Endothelial cell (in vitro differentiated cells): ENCODE measurements around the gene LRRC61. TPM values are rescaled to one million over a fixed set of nuclear protein-coding genes. Genes with fewer than 3 reads are reported as not detected.

Source experiments
- DNase-seq: peaks from one replicate; pipeline ENCODE4 v3.0.0; 2021; ENCODE audit warnings: low spot score
- H3K27ac Mint-ChIP-seq: one replicate; pipeline ENCODE4 v1.8.0; 2021; ENCODE audit warnings: mixed read lengths, inconsistent platforms; ENCODE audit not compliant: unreplicated experiment
- H3K27me3 Mint-ChIP-seq: one replicate; pipeline ENCODE4 v1.8.0; 2021; ENCODE audit warnings: mild to moderate bottlenecking, moderate library complexity, mixed read lengths, inconsistent platforms; ENCODE audit not compliant: unreplicated experiment
- H3K36me3 Mint-ChIP-seq: one replicate; pipeline ENCODE4 v1.8.0; 2021; ENCODE audit warnings: mild to moderate bottlenecking, low read depth, mixed read lengths, inconsistent platforms; ENCODE audit not compliant: unreplicated experiment
- H3K4me1 Mint-ChIP-seq: one replicate; pipeline ENCODE4 v1.8.0; 2021; ENCODE audit warnings: mild to moderate bottlenecking, mixed read lengths, inconsistent platforms; ENCODE audit not compliant: unreplicated experiment
- H3K4me3 Mint-ChIP-seq: one replicate; pipeline ENCODE4 v1.8.0; 2021; ENCODE audit warnings: mild to moderate bottlenecking, mixed read lengths, inconsistent platforms; ENCODE audit not compliant: unreplicated experiment
- H3K9me3 Mint-ChIP-seq: one replicate; pipeline ENCODE4 v1.8.0; 2021; ENCODE audit warnings: mixed read lengths, inconsistent platforms; ENCODE audit not compliant: unreplicated experiment
- total RNA-seq: library from RNA; stranded (reverse); fragmentation: NEBNext Ultra II Directional; extraction: Animal tissue kit (Norgen Biotek cat#: 25700); gene quantifications from one replicate; pipeline ENCODE4 v1.2.1, GENCODE V29; 2021; ENCODE audit not compliant: unreplicated experiment
- TF ChIP-seq, protein P1 (sequence below): fragments of 200-600 bp; sonication (generic); IDR thresholded peaks from one replicate; pipeline ENCODE4 v1.5.0; 2021; ENCODE audit warnings: antibody characterized with exemption; ENCODE audit not compliant: unreplicated experiment

LRRC61 gene
- total RNA-seq, 1 donor from 2014 or later, result 5.1 TPM

DNA sequence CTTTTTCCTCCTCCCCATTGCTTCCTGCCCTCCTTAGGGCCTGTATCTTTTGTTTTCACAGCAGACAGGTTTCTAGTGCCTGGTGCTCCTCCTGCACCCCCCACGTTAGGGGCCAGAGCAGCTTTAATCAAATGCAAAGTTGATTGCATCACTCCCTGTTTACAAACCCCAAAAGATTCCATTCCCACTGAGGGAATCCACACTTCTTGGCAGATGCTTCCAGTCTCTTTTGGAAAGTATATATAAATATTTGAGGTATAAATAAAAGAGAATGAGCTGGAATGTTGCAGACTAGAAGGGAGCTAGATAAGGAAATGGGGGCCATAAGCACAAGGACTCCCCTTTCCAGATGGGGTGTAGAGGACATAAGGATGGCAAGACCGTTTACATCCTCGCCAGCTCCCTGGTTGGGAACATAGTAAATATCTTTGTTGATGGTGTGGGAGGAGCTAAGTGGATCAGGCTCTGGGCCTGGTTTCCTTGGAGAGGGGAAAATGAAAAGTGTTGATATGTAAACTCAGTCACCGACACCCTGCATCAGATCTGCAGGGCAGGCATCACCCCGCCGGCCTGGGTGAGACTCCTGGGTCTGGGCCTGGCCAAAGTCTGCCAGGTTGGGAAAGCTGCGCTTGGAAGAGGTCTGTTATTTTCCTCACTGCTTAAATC lies 12.1 kb downstream of the LRRC61 start:
- H3K36me3 Mint-ChIP-seq, result peaks cover 6% of the 10 kb centered on the region
- H3K4me1 Mint-ChIP-seq, result peaks cover 6% of the 10 kb centered on the region
- no peaks in the 10 kb centered on the region for H3K9me3 Mint-ChIP-seq
- no peak for DNase-seq
- peaks cover 6% of the 10 kb centered on the region for H3K27me3 Mint-ChIP-seq
- no peak overlapping the region for H3K27ac Mint-ChIP-seq
- TF ChIP-seq, protein P1, sequence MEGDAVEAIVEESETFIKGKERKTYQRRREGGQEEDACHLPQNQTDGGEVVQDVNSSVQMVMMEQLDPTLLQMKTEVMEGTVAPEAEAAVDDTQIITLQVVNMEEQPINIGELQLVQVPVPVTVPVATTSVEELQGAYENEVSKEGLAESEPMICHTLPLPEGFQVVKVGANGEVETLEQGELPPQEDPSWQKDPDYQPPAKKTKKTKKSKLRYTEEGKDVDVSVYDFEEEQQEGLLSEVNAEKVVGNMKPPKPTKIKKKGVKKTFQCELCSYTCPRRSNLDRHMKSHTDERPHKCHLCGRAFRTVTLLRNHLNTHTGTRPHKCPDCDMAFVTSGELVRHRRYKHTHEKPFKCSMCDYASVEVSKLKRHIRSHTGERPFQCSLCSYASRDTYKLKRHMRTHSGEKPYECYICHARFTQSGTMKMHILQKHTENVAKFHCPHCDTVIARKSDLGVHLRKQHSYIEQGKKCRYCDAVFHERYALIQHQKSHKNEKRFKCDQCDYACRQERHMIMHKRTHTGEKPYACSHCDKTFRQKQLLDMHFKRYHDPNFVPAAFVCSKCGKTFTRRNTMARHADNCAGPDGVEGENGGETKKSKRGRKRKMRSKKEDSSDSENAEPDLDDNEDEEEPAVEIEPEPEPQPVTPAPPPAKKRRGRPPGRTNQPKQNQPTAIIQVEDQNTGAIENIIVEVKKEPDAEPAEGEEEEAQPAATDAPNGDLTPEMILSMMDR, result no peak
- no peak overlapping the region for H3K4me3 Mint-ChIP-seq

GRCh38 chr7:150335774-150336112 lies 12.6 kb downstream of the LRRC61 start:
- H3K27me3 Mint-ChIP-seq, result peaks cover 6% of the 10 kb centered on the region
- H3K4me3 Mint-ChIP-seq, result no peak overlapping the region
- H3K9me3 Mint-ChIP-seq, result no peaks in the 10 kb centered on the region
- peaks cover 6% of the 10 kb centered on the region for H3K4me1 Mint-ChIP-seq
- TF ChIP-seq, protein P1, result no peak
- no peak for DNase-seq
- H3K36me3 Mint-ChIP-seq, result peaks cover 6% of the 10 kb centered on the region
- no peak overlapping the region for H3K27ac Mint-ChIP-seq

DNA sequence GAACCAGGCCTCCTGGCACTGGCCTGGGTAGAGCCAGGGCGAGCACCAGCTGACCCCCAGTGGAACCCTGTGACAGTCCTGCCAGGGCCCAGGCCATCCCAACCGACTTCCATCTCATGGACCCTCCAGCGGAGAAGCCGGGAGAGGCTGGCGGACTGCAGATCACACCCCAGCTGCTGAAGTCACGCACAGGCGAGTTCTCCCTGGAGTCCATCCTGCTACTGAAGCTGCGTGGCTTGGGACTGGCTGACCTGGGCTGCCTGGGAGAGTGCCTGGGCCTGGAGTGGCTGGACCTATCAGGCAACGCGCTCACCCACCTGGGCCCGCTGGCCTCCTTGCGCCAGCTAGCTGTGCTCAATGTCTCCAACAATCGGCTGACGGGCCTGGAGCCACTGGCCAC lies 13.6 kb downstream of the LRRC61 start:
- TF ChIP-seq, protein P1, result no peak
- Mint-ChIP-seq H3K4me3 (no peak overlapping the region), H3K36me3 (no peaks in the 10 kb centered on the region), H3K9me3 (no peaks in the 10 kb centered on the region), H3K27ac (no peak overlapping the region), H3K4me1 (peaks cover 6% of the 10 kb centered on the region), H3K27me3 (peaks cover 7% of the 10 kb centered on the region)
- DNase-seq, result no peak

DNA sequence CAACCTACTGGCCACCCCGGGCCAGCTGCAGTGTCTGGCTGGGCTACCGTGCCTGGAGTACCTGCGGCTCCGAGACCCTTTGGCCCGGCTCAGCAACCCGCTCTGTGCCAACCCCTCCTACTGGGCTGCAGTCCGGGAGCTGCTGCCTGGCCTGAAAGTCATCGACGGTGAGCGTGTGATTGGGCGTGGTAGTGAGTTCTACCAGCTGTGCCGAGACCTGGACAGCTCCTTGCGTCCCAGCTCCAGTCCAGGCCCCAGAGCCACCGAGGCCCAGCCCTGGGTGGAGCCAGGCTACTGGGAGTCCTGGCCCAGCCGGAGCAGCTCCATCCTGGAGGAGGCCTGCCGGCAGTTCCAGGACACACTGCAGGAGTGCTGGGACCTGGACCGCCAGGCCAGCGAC lies 14.0 kb downstream of the LRRC61 start:
- Mint-ChIP-seq H3K4me1 (peaks cover 10% of the 10 kb centered on the region), H3K27ac (no peak overlapping the region)

GRCh38 chr7:150337659-150338081 lies 14.5 kb downstream of the LRRC61 start:
- Mint-ChIP-seq H3K4me1 (peaks cover 11% of the 10 kb centered on the region), H3K36me3 (peaks cover 4% of the 10 kb centered on the region), H3K9me3 (no peaks in the 10 kb centered on the region), H3K27ac (no peak overlapping the region), H3K27me3 (peaks cover 14% of the 10 kb centered on the region), H3K4me3 (no peak overlapping the region)
- DNase-seq, result no peak
- TF ChIP-seq, protein P1, result no peak

More for the DNA sequence above, 14.0 kb downstream of the LRRC61 start:
- no peak overlapping the region for H3K4me3 Mint-ChIP-seq
- no peaks in the 10 kb centered on the region for H3K9me3 Mint-ChIP-seq
- TF ChIP-seq, protein P1, result no peak
- no peak for DNase-seq
- H3K36me3 Mint-ChIP-seq, result peaks cover 2% of the 10 kb centered on the region
- peaks cover 12% of the 10 kb centered on the region for H3K27me3 Mint-ChIP-seq
